Activated T-cell treated with anti-CD3 and anti-CD28 coated beads for 4 hours (primary cell): Measurements from ENCODE around the gene WHRN.

ENCODE experiments used
- DNase-seq: peaks from one replicate; pipeline ENCODE4 v3.0.0-alpha.2; 2020

WHRN gene

DNA sequence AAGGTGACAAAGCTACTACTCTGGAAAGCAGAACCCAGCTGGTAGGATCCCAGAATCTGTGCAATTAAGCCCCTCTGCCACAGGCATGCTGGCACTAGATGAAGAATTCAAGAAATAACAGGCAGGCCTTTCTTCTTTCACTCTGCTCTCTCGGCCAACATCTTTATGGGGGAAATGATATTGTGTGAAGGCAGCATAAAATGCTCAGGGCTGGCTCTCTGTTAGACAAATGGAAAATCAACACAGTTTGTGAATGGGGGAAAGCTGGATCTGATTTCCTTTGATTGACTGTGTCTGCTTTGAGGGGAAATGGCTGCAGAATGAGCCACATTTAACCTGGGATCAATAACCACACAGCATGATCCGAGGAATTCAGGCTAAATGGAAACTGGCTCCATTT lies 88.4 kb downstream of the WHRN start:
- DNase-seq = no peak

DNA sequence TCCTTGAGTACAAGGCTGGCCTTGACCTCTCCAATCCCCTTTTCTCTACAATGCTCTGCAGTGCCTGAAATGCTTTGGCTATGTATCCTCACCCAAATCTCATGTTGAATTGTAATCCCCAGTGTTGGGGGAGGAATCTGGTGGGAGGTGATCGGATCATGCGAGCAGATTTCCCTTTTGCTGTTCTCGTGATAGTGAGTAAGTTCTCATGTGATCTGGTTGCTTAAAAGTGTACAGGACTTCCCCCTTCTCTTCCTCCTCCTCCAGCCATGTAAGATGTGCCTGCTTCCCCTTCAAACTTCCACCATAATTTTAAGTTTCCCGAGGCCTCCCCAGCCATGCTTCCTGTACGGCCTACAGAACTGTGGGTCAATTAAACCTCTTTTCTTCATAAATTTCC lies 89.0 kb downstream of the WHRN start:
- no peak for DNase-seq

DNA sequence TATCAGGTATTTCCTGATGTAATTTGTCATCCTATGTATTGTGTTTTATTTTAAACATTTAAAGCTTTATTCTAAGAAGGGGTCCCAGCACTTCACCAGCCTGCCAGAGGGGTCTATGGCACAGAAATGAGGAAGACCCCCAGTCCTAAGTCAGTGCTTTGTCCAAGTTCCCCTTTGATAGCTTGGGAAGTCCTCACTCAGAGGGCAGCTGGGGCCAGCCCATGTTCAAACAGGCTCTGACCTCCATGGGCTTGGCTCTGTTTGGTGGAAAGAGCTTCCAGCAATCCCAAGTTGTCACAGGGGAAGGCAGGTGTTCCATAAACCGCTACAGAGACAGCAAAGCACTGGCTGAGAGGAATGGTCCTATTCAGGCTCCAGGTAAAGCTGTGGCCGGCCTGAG lies 90.9 kb downstream of the WHRN start:
- DNase-seq = no peak

DNA sequence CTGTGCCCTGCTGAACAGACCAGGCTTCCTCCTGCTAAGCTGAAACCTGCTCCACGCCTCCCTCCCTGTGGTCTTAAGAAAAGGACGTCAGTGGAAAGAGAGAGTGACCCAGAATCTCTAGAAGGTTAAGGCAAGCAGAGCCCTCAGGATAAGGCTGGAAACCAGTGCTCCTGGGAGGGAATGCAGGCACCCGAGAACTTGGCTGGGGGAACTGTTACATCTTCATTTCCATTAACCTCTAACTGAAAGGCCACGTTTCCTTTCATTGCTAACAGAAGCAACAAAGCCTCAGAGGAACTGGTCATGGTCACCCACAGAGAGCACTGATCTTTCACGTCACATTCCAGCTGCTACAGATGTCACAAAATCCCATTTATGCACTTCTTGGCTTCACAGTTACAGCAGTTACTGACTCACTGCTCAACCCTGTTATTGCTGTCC lies 91.4 kb downstream of the WHRN start:
- no peak for DNase-seq

DNA sequence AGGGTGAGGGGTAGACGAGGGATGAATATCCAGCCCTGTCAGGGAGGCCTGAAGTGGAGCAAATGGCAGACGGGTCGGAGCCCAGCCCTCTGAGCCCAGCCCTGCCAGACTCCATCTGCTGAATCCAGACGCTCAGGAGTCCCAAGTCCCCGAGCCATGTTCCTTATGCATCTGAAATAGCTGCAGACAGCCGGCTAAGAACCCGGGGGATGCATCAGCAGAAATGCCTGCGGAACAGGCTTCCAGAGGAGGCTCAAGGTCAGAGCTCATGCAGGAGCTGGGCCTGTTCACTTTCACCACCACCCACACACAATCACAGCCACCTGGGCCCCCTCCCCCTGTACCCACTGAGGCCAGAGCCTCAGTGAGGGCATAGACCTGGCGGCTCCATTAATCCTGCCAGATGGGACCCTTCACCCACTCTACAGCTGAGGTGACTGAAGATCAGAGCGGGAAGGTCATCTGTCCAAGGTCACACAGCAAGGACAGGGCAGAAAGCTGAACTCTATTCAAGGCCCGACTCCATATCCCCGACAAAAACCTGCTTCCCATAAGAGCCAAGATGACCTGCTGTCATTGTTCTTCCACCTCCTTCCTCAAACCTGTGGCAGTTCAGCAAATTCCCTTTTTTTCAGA lies 93.1 kb downstream of the WHRN start:
- no peak for DNase-seq

DNA sequence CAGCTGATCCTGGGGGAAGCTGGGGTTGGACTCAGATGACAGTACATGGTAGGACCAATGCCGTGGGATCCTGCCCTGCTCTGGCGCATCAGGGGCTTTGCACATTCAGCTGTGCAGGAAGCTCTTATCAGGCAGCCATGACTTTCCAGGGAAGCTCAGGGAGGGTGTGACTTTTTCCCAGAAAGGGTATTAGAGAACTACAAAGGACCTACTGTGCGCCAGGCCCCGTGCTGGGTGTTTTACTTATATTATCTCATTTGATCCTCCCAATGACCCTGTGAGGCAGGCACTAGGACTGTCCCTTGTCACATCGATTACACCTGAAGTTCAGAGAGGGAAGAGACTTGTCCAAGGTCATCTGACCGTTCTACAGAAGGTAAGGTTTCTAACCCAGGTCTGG lies 93.8 kb downstream of the WHRN start:
- DNase-seq = no peak

DNA sequence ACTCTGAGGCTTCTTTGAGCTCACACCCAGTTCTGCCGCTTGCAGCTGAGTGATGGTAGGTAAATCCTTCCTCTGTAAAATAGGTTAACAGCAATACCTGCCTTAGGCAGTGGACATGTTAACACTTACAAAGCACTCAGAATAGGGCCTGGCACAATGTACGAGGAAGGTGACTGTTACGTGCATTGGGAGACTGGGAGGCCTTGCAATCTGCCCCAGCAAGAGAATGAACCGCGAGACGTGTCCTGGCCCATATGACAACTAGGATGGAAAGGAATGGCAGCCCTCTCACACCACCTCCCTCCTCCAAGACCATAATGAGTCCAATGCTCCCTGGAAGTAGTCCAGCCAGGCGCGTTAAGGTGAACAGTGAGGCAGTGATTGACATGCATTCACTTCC lies 94.4 kb downstream of the WHRN start:
- no peak for DNase-seq

DNA sequence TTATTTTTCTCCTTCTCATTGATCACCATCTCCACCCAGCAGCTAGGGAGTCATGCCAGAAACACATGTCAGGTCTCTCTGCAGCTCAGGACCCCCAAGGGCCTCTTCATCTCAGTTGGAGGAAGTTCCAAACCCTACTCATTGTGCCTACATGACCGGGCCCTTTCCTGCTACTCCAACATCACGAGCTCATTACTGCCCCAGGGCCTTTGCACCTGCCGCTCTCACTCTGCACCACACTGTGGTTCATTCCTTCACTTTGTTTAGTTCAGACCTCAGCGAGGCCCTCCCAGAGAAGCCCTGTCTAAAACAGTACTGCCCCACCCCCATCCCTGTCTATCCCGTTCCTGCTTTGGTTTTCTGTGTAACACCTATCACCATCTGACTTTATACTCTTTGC lies 95.4 kb downstream of the WHRN start:
- DNase-seq = no peak

DNA sequence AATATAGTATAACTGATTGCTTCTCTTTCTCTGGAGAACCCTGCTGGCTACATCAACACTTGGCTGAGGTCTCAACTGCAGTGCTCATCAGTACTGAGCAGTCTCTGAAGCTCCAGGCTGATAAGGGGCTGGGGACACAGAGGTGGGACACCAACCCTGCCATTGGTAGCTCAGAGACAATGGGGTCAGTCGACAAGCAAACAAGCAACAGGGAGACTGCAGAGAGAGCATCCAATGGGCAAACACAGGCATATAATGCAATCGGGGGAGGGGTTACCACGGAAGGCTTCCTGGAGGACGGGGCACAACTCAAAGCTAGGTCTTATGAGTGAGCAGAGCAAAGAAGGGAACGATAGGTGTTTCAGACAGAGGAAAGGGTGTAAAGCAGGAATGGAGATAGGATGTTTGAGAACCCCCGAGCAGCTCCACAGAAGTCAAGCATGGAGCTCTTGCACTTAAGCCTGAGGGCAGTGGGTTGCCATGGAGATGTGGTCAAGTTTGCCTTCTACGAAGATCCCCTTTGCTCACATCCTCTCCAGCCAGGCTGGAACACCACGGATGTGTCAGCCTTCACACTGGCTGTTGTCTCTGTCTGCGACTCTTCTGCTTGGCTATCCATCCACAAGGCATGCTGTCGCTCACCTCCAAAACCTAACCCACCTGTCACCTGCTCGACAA lies 96.0 kb downstream of the WHRN start:
- no peak for DNase-seq

DNA sequence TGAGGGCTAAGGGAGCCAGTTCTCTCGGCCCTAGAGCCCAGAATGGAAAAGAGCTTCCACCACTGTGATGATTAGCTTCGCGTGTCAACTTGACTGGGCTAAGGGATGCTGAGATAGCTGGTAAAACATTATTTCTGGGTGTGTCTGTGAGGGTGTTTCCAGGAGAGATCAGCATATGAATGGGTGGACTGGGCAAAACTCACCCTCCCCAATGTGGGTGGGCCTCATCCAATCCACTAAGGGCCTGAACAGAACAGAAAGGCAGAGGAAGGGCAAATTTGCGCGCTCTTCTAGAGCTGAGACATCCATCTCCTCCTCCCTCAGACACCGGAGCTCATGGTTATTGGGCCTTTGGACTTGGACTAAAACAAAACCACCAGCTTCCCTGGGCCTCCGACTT lies 96.6 kb downstream of the WHRN start:
- DNase-seq = no peak

DNA sequence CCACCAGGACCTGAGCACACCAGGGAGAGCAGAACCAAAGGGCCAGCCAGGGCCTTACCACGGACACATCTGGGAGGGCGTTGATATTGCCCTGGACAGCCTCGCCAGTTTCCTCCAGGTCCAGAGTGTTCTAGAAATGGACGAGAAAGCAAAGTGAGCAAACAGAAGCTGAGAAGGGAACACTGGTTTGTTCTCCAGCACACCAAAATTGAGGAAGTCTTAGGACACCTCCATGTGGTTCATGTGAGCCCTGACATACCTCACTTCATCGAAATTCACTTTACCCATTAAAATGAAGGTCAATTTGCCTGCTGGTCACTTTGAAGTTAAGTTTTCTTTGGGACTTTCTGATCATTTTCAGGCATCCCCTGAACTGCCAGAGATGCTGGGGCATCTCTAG lies 97.4 kb downstream of the WHRN start:
- no peak for DNase-seq

DNA sequence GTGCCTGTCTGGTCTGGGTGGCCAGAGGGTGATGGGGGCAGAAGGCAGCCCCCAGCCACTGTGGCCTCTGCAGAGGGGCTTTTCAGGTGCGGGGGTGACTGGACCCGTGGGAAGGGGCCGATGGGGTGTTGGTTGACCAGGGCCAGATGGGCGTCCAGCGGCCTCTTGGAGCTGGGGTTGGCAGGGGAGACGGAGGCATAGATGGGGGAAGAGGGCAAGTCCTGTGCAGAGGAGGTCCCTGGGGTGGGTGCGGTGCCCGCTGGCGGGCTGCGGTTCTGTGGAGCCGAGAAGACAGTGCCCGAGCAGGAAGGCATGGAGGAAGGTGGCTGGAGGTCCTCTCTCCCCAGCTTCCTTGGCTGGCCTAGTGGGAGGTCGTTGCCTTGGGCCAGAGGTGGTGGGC lies 98.8 kb downstream of the WHRN start:
- no peak for DNase-seq

DNA sequence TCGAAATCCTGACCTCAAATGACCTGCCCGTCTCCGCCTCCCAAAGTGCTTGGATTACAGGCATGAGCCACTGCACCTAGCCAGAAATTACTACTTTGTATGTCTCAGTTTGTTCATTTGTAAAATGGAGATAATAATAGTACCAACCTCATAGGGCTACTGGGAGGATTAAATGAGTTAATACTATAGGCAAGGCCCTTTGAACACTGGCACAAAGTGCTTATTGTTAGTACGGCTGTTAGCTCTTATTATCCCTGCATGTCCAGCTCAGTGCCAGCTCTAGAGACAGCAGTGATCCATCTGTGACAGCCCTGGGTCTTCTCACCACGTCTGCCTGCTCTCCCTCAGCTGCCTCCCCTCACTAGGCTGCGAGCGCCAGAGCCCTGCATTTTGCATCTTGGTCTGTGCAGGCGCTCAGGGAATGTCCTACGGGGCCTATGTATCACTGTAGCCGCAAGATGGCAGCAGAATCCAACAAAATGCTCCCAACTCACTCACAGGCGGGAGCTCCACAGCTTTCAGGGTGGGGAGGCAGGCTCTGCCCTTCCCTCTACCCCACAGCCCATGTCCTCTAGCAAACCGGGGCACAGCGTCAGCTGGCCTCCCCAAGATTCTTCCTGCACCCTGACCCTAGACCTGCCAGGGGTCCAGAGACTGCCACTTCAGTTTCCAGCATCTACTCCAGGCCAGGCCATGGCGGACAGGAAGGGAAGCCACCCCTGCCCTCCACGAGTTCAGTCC lies 99.8 kb downstream of the WHRN start:
- peak; percentile 74 for DNase-seq

DNA sequence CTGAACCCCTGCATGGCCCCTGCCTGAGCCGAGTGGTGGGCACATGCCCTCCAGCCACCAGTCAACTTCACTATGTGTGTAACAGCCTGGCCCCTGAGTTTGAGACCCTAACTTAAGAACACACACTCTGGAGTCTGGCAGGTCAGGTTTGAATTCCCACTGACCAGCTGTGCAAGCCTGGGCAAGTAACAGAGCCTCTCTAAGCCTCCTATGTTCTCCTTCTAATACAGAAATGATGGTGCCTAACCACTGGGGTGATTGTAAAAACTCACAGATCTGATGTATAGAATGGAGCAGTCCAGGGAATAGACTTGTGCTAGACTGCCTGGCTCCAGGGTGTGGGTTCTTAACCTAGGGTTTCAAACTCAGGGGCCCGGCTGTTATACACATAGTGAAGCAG lies 100.7 kb downstream of the WHRN start:
- no peak for DNase-seq

DNA sequence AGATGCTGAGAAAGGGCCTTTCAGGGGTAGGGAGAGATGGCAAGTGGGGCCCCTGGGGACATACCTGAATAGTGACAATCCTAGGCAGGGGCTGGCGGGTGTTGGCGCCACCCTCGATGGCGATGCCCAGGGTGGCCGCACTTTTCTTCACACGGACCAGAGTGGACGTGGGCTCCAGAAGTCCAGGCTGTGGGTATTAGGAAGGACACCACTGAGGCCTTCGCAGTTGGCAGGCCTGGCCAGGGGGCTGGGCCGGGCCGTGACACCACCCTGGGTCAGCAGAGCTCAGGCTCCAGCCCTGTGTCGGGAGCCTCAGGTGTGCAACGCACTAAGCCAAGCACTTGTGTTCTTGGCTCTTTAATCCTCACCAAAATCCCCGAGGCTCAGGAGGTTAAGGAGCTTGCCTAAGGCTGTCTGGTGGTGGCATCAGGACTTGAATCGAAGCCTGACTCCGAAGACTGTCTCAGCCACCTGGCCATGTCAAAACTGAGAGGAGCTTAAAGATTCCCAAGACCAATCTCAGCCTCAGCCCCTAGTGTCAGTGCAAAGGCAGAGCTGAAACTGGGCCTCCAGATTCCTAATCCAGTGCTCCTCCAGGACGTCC lies 102.0 kb downstream of the WHRN start:
- DNase-seq = no peak

DNA sequence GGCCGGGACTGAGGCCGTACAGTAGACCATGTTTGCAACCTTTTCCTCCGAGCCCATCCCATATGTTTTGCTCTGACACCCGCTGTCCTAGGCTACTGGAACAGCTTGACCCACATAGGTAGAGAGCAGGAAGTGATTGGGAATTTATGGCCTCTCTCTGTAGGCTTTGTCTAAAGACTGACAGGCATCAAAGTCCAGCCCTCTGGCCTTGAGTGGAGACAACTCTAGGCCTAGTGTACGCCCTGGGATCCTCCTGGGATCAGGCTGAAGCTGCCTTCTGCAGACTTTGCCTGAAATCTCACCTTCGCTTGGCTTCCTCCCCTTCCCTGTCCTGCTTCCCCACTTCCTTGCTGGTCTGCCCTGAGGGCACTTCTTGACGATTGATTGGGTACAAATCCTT lies 103.9 kb downstream of the WHRN start:
- no peak for DNase-seq

DNA sequence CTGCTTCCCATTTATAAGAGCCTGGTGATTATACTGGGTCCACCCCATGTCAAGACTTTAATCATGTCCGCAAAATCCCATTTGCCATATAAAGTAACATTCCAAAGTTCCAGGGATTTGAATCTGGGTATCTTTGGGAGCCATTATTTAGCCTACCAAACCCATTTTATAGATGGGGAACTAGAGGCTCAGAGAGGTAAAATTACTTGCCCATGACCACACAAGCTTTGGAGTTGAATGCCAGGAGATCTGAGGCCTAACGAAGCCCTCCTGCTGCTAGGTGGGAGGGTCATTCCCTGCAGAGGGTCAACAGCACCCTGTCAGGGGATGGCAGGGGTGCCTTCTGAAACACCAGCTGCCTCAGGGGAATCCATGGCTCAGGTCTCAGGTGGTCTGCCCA lies 104.5 kb downstream of the WHRN start:
- DNase-seq = no peak

DNA sequence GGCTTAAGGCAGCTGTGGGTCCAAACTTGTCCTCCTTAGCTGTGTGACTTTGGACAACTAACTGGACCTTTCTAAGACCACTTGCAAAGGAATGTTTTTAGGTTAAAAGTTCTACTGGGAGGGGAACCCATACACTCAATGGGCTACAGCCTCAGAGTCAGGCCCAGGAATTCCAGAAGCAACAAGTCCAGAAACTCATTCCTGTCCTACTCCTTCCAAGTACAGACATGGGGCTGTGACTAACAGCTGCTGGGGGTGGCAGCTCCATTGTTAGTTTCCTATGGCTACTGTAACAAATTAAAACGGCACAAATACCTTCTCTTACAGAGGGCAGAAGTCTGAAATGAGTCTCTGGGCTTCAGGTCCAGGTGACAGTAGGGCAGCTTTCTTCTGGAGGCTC lies 105.1 kb downstream of the WHRN start:
- no peak for DNase-seq

DNA sequence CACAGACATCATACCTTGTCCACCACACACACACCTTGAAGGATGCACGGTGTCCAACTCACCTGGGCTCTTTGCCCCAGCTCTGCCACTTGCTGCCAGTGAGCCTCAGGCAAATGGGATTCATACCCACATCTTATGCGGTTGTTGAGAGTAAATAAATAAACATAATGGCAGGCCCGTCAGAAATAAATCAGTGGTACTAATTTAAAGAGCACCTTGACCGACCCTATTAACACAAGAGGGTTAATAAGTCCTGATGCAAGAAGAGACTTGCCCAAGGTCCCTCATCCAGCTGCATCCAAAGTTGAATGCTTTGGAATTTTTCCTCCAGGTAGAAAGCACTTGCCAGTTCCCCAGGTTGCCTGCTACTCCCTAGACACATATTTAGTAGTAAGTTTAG lies 105.9 kb downstream of the WHRN start:
- DNase-seq = no peak

DNA sequence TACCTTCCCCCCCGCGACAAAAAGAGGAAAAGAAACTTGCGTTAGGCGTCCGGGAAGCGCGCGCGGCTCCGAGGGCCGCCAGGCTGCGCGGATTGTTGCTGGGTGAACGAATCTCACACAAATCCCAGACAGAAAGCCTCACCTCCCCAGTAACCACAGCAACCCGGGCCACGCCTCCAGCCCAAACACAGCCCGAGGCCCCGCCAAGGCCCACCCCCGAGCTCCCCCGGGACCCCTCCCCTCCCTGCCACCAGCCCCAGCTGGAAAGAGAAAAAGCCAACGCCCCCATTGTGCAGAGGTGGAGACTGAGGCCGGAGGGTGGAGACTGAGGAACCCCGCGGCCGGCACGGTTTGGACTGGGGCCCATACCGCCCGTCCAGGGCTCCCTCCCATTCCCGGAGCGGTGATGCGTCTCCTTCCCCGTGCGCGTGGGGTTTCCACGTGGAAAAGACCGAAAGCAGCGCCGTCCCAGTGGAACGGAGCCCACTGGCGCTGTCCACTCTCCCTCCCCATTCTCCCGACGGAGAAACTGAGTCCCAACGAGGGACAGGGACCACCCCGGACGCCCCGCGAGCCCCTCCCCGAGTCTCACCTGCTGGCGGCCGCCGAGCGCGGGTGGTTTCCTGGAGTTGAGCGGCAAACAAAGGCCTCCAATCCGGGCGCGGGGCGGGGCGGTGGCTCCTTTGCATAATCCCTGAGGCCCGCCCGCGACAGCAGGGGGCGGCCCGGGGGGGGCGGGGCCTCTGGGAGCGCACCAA lies 107.2 kb downstream of the WHRN start:
- peak; percentile 93 for DNase-seq

DNA sequence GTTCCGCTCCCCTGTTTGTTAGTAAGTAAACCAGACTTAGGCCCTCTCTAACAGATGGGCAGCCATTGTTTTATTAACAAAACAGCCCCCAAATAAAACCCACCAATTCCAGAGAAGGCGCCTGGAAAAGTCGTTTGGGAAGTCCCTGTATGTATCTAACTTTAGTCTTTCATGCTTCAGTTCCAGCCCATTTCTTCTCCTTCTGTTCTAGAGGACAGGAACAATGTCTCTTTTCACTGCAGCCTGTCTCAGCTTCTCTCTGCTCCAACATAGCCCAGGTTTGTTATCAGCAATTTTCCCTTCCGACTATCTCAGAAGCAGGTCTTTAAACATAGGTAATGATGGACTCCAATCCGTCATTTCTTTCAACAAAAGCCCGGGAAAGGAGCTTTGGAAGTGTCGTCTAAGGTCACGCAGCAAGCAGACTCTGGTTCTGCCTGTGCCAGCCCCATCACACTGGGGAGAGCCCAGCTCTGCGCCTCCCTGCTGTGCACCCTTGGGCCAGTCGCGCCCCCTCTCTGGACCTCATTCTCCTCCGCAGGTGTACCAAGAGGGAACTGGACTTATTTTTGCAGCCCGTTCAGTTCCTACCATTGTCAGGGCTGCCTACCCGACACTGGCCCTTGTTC lies 107.9 kb downstream of the WHRN start:
- no peak for DNase-seq

DNA sequence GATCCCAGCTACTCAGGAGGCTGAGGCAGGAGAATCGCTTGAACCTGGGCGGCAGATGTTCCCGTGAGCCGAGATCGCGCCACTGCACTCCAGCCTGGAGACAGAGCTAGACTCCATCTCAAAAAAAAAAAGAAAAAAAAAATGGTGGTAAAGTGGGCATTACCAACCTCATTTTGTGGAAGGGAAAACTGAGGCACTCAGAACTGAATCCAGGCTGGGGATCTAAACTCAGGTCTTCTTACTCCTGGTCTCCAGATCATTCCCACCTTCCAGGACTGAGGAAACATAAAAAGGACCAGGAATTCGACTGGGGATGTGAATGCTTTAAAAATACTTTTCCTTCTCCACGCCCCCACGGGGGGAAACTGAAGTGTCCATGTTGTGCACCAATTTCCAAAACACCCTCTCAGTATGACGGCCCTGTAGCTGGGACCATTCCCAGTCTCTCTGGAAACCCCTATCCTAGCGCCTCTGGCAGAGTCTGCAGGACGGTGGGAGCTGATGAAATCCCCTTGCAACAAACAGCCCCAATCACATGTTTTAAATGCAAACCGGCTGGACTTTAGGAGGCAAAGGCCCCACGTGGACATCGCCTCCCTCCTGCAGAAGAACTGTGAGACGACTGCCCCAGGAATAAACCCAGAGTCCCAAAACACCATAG lies 108.6 kb downstream of the WHRN start:
- no peak for DNase-seq
